ENCODE measurements around the gene SPINK4. TPM values are rescaled to one million over a fixed set of nuclear protein-coding genes. Genes with fewer than 3 reads are reported as not detected.

Gene SPINK4
- total RNA-seq, 1 experiment from 2014 or later: not detected

DNA sequence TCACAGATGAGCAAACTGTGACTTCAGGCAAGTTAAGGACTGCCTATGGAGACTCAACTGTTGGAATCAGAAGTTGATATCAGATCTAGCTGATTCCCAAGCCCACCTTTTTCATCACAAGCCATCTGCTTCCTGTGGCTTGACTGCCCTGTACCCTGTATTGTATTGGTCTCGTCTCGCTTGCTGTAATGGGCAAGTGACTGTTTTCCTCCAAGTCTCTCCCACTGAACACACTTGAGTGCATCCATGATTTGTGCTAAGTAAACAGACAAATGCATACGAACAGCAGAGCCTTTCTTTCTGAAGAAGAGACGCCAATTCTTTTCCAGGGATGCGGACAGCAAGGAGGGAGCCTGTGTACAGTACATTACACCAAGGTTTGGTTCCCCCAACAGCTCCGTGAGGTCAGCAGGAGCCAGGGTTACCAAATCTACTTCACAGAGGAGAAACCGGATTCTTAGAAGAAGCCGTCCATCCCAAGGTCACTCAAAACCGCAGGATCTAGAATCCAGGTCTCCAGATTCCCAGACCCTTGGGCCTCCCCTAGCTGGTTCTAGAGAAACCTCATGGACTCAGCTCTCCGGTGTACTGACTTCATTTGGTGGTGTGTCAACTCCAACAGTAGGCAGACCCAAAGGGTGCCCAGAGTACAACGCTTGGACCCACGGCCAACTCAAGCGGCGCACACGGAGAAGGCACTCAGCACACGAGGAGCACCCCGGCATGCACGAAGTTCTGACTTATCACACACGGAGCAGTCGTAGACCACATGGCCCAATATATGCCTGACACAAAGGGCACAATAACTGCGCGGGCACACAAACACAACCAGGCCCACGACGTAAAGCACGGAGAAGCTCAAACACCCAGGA lies 23.4 kb downstream of the SPINK4 start:
- Mint-ChIP-seq H3K9me3 (ENCODE audit: low read depth, unreplicated experiment) (no peaks in the 10 kb centered on the region), H3K27me3 (ENCODE audit: unreplicated experiment) (no peaks in the 10 kb centered on the region), H3K36me3 (ENCODE audit: insufficient read depth, unreplicated experiment) (peaks cover 54% of the 10 kb centered on the region), H3K27ac (ENCODE audit: unreplicated experiment) (peak overlapping the region; percentile 86), H3K4me1 (ENCODE audit: low read depth, unreplicated experiment) (peaks cover 32% of the 10 kb centered on the region), H3K4me3 (ENCODE audit: low read depth, unreplicated experiment) (peak overlapping the region; percentile 85)
- no peak for DNase-seq
- no TSS peak for BruUV-seq (replicated peaks)
- CTCF ChIA-PET: interaction anchor here (0.6 to 1.1 kb wide), 2 partner anchors 23 to 57 kb away, joined by 3 to 6 read pairs; partner anchors contain the start of gene SPINK4
- intact Hi-C loops (cut with micrococcal nuclease; ENCODE audit: unreplicated experiment): loop anchor here (1.0 kb wide), 1 partner anchor 34 kb away; no protein-coding TSS in a partner anchor
- no peak for TF ChIP-seq CTCF (IDR thresholded peaks at IDR 0.05; ENCODE audit: unreplicated experiment)

- CTCF ChIA-PET: interaction anchor here (0.7 to 1.1 kb wide), 3 partner anchors 24 to 247 kb away, joined by 3 to 6 read pairs (median 4); partner anchors contain the start of gene SPINK4
- BruUV-seq (replicated peaks): no TSS peak
- H3K36me3 Mint-ChIP-seq (ENCODE audit: insufficient read depth, unreplicated experiment): peaks cover 48% of the 10 kb centered on the region
- DNase-seq: no peak
- no peaks in the 10 kb centered on the region for H3K27me3 Mint-ChIP-seq (ENCODE audit: unreplicated experiment)
- H3K27ac Mint-ChIP-seq (ENCODE audit: unreplicated experiment): peak overlapping the region; percentile 86
- intact Hi-C loops (cut with micrococcal nuclease; ENCODE audit: unreplicated experiment): loop anchor here (1.0 kb wide), 1 partner anchor 35 kb away; no protein-coding TSS in a partner anchor
- H3K9me3 Mint-ChIP-seq (ENCODE audit: low read depth, unreplicated experiment): no peaks in the 10 kb centered on the region
- TF ChIP-seq CTCF (IDR thresholded peaks at IDR 0.05; ENCODE audit: unreplicated experiment): no peak
- peak overlapping the region; percentile 85 for H3K4me3 Mint-ChIP-seq (ENCODE audit: low read depth, unreplicated experiment)
- H3K4me1 Mint-ChIP-seq (ENCODE audit: low read depth, unreplicated experiment): peaks cover 32% of the 10 kb centered on the region
Observed at GRCh38 chr9:33264003-33264472, 24.1 kb downstream of the SPINK4 start.

GRCh38 chr9:33264473-33265177 lies 24.7 kb downstream of the SPINK4 start, which contains the start of the genes BAG1 and CHMP5:
Gene BAG1 (minus strand): TSS chr9:33264708.
Gene CHMP5 (plus strand): TSS chr9:33265049. CDS start chr9:33265079, 30 bp downstream.
- peak within 1 kb of the TSS; percentile 85 for H3K4me3 Mint-ChIP-seq (ENCODE audit: low read depth, unreplicated experiment)
- no peak for TF ChIP-seq CTCF (IDR thresholded peaks at IDR 0.05; ENCODE audit: unreplicated experiment)
- H3K27me3 Mint-ChIP-seq (ENCODE audit: unreplicated experiment): no peaks in the 10 kb centered on the region
- peak; percentile 97 for DNase-seq
- peak within 1 kb of the TSS; percentile 86 for H3K27ac Mint-ChIP-seq (ENCODE audit: unreplicated experiment)
- intact Hi-C loops (cut with micrococcal nuclease; ENCODE audit: unreplicated experiment): loop anchor here (1.0 kb wide), 1 partner anchor 35 kb away; no protein-coding TSS in a partner anchor
- peaks cover 42% of the 10 kb centered on the region for H3K36me3 Mint-ChIP-seq (ENCODE audit: insufficient read depth, unreplicated experiment)
- BruUV-seq (replicated peaks): no TSS peak
- no peaks in the 10 kb centered on the region for H3K9me3 Mint-ChIP-seq (ENCODE audit: low read depth, unreplicated experiment)
- peaks cover 32% of the 10 kb centered on the region for H3K4me1 Mint-ChIP-seq (ENCODE audit: low read depth, unreplicated experiment)
- CTCF ChIA-PET: interaction anchor here (0.7 to 1.1 kb wide), 3 partner anchors 25 to 246 kb away, joined by 3 to 6 read pairs (median 4); partner anchors contain the start of gene SPINK4

DNA sequence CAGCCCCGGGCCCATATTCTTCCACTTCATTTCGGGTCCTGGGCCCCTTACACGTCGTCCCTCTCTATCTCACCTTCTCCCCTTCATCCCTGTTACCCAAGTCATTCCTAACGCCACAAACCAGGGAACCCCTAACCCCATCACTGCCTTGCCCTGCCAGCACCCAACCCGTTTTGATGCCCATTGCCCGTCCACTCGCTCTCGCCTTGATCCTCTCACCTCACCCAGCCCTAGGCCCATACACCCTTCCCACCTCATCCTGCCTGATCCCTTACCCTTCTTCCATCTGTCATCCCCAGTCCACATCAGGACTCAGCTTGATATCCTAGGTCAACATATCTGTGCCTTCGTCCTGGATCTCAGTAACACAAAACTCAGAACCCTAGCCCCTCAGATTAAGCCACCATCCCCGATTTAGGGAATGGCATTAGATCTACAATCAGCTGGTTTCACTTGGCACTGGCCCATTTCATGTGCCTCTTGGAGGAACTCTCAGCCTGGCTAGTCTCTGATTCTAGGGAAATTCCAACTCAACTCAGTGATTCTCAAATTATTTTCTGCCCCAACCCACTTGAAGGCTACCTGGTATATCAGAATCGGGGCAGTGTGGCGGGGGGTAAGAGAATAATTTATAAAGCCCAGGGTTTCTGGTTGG lies 25.4 kb downstream of the SPINK4 start:
- H3K4me3 Mint-ChIP-seq (ENCODE audit: low read depth, unreplicated experiment): peak overlapping the region; percentile 85
- BruUV-seq (replicated peaks): TSS peak; percentile 57
- no peak for DNase-seq

More for the DNA sequence above, 25.4 kb downstream of the SPINK4 start:
- intact Hi-C loops (cut with micrococcal nuclease; ENCODE audit: unreplicated experiment): no loop called here
- Mint-ChIP-seq H3K27me3 (ENCODE audit: unreplicated experiment) (no peaks in the 10 kb centered on the region), H3K27ac (ENCODE audit: unreplicated experiment) (peak overlapping the region; percentile 72), H3K4me1 (ENCODE audit: low read depth, unreplicated experiment) (peaks cover 32% of the 10 kb centered on the region), H3K9me3 (ENCODE audit: low read depth, unreplicated experiment) (no peaks in the 10 kb centered on the region), H3K36me3 (ENCODE audit: insufficient read depth, unreplicated experiment) (peaks cover 37% of the 10 kb centered on the region)
- TF ChIP-seq CTCF (IDR thresholded peaks at IDR 0.05; ENCODE audit: unreplicated experiment): no peak
- CTCF ChIA-PET: no interaction called here
